ENCODE results near the gene PCED1B.

DNA sequence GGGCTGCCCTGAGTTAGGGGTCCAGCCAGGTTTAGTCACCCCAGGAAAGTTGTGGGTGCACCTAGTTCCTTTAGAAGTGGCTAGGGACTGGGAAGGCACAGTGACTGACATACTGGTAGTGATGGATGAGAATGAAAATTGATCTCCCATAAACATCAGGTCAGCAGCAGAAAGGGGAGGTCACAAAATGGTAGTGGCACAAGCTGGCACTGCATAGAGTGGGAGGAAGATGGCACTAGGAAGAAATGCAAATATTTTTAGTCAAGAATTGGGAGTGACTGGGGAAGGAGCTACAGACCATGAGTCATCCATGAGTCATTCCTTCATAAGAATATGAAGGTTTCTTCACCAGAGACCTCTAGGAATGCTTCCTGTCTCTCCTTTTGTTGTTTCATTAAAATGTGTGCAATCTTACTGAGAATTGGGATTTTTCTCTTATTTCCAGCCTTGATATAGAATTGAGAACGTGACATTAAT lies 198.6 kb downstream of the PCED1B start:
- TF ChIP-seq RAD21 (IDR thresholded peaks at IDR 0.05; ENCODE audit: low read depth) (no peak), CEBPB (IDR thresholded peaks at IDR 0.05) (peak; percentile 60; the same call in 1 of the 2 replicates), EGR1 (IDR thresholded peaks at IDR 0.05) (no peak), EP300 (IDR thresholded peaks at IDR 0.05; ENCODE audit: borderline replicate concordance) (peak; percentile 93)
